Measurements from ENCODE around the gene CLCN3. TPM values are rescaled to one million over a fixed set of nuclear protein-coding genes. Genes with fewer than 3 reads are reported as not detected.
A peak's percentile ranks its signal among the peaks of the same experiment; 100 is the strongest.

CLCN3 gene
- total and polyA plus RNA-seq, 4 donors, result 9.5 to 58.6 (median 22.5) TPM

- H3K9me3 ChIP-seq (ENCODE audit: control insufficient read depth in 4 of 4, low read length in 3 of 4), result no peaks in the 10 kb centered on the region
- H3K9ac ChIP-seq (ENCODE audit: low read depth in 1 of 2, low read length in 2 of 2), result peak overlapping the region in 1 of 2 donors; percentile 94
- no peak overlapping the region for H3K4me3 ChIP-seq (ENCODE audit: low read depth in 1 of 3, low read length in 3 of 3)
- no peaks in the 10 kb centered on the region for H3K36me3 ChIP-seq (ENCODE audit: control insufficient read depth in 4 of 4, insufficient read depth in 3 of 4, low read depth in 1 of 4, low read length in 3 of 4)
- no peaks in the 10 kb centered on the region for H3K27me3 ChIP-seq (ENCODE audit: control insufficient read depth in 4 of 4, insufficient read depth in 4 of 4, low read length in 3 of 4)
- peaks cover 2 to 12% (median 7%) of the 10 kb centered on the region in 4 donors for H3K4me1 ChIP-seq (ENCODE audit: control insufficient read depth in 4 of 4, insufficient read depth in 4 of 4, low read length in 3 of 4)
- no peak for DNase-seq (ENCODE audit: low spot score)
- TF ChIP-seq YY1 (IDR thresholded peaks at IDR 0.05) (no peak), SP1 (IDR thresholded peaks at IDR 0.05) (no peak), TAF1 (conservative IDR thresholded peaks at IDR 0.05) (no peak), CTCF (IDR thresholded peaks at IDR 0.05; ENCODE audit: low read depth, low read length, missing input control) (no peak), GABPA (IDR thresholded peaks at IDR 0.05 in 1 of 2, conservative IDR thresholded peaks at IDR 0.05 in 1 of 2) (no peak), NR2F2 (IDR thresholded peaks at IDR 0.05) (no peak), RAD21 (IDR thresholded peaks at IDR 0.05) (no peak), EGR1 (IDR thresholded peaks at IDR 0.05; ENCODE audit: low read depth in 2 of 2) (no peak), FOXA2 (IDR thresholded peaks at IDR 0.05) (no peak), HNF4A (conservative IDR thresholded peaks at IDR 0.05) (no peak), RXRA (IDR thresholded peaks at IDR 0.05) (no peak)
- TF ChIP-seq, protein P1, sequence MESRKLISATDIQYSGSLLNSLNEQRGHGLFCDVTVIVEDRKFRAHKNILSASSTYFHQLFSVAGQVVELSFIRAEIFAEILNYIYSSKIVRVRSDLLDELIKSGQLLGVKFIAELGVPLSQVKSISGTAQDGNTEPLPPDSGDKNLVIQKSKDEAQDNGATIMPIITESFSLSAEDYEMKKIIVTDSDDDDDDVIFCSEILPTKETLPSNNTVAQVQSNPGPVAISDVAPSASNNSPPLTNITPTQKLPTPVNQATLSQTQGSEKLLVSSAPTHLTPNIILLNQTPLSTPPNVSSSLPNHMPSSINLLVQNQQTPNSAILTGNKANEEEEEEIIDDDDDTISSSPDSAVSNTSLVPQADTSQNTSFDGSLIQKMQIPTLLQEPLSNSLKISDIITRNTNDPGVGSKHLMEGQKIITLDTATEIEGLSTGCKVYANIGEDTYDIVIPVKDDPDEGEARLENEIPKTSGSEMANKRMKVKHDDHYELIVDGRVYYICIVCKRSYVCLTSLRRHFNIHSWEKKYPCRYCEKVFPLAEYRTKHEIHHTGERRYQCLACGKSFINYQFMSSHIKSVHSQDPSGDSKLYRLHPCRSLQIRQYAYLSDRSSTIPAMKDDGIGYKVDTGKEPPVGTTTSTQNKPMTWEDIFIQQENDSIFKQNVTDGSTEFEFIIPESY (IDR thresholded peaks at IDR 0.05), result no peak
- TF ChIP-seq, protein P2, sequence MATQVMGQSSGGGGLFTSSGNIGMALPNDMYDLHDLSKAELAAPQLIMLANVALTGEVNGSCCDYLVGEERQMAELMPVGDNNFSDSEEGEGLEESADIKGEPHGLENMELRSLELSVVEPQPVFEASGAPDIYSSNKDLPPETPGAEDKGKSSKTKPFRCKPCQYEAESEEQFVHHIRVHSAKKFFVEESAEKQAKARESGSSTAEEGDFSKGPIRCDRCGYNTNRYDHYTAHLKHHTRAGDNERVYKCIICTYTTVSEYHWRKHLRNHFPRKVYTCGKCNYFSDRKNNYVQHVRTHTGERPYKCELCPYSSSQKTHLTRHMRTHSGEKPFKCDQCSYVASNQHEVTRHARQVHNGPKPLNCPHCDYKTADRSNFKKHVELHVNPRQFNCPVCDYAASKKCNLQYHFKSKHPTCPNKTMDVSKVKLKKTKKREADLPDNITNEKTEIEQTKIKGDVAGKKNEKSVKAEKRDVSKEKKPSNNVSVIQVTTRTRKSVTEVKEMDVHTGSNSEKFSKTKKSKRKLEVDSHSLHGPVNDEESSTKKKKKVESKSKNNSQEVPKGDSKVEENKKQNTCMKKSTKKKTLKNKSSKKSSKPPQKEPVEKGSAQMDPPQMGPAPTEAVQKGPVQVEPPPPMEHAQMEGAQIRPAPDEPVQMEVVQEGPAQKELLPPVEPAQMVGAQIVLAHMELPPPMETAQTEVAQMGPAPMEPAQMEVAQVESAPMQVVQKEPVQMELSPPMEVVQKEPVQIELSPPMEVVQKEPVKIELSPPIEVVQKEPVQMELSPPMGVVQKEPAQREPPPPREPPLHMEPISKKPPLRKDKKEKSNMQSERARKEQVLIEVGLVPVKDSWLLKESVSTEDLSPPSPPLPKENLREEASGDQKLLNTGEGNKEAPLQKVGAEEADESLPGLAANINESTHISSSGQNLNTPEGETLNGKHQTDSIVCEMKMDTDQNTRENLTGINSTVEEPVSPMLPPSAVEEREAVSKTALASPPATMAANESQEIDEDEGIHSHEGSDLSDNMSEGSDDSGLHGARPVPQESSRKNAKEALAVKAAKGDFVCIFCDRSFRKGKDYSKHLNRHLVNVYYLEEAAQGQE (IDR thresholded peaks at IDR 0.05), result no peak
- TF ChIP-seq, protein P3, sequence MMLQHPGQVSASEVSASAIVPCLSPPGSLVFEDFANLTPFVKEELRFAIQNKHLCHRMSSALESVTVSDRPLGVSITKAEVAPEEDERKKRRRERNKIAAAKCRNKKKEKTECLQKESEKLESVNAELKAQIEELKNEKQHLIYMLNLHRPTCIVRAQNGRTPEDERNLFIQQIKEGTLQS (IDR thresholded peaks at IDR 0.05), result no peak
- H3K27ac ChIP-seq (ENCODE audit: low read depth in 1 of 2, low read length in 2 of 2), result peak overlapping the region in 1 of 2 donors; percentile 96
- 96% methylated on average over 4 of the region's 4 CpGs for WGBS
Observed at GRCh38 chr4:169618986-169619385, 1.4 kb upstream of the CLCN3 start.

- H3K4me3 ChIP-seq (ENCODE audit: low read depth in 1 of 3, low read length in 3 of 3), result peak overlapping the region; percentile 52 to 80 (median 78)
- H3K9me3 ChIP-seq (ENCODE audit: control insufficient read depth in 4 of 4, low read length in 3 of 4), result no peaks in the 10 kb centered on the region
- peak; percentile 72 for DNase-seq (ENCODE audit: low spot score)
- no peaks in the 10 kb centered on the region for H3K36me3 ChIP-seq (ENCODE audit: control insufficient read depth in 4 of 4, insufficient read depth in 3 of 4, low read depth in 1 of 4, low read length in 3 of 4)
- peak overlapping the region; percentile 94 to 95 for H3K9ac ChIP-seq (ENCODE audit: low read depth in 1 of 2, low read length in 2 of 2)
- no peaks in the 10 kb centered on the region for H3K27me3 ChIP-seq (ENCODE audit: control insufficient read depth in 4 of 4, insufficient read depth in 4 of 4, low read length in 3 of 4)
- peaks cover 2 to 14% (median 8%) of the 10 kb centered on the region in 4 donors for H3K4me1 ChIP-seq (ENCODE audit: control insufficient read depth in 4 of 4, insufficient read depth in 4 of 4, low read length in 3 of 4)
- WGBS, result under 1% methylated on average over 12 of the region's 12 CpGs
- peak overlapping the region; percentile 96 to 97 for H3K27ac ChIP-seq (ENCODE audit: low read depth in 1 of 2, low read length in 2 of 2)
- TF ChIP-seq, protein P3 (IDR thresholded peaks at IDR 0.05), result no peak
- TF ChIP-seq FOXA1 (IDR thresholded peaks at IDR 0.05) (no peak), NR2F2 (IDR thresholded peaks at IDR 0.05) (no peak), YY1 (IDR thresholded peaks at IDR 0.05) (peak; percentile 71), HNF4A (conservative IDR thresholded peaks at IDR 0.05) (no peak), GABPA (IDR thresholded peaks at IDR 0.05 in 1 of 2, conservative IDR thresholded peaks at IDR 0.05 in 1 of 2) (no peak), SP1 (IDR thresholded peaks at IDR 0.05) (no peak), EGR1 (IDR thresholded peaks at IDR 0.05; ENCODE audit: low read depth in 2 of 2) (no peak), RAD21 (IDR thresholded peaks at IDR 0.05) (peak; percentile 59 to 76), CTCF (IDR thresholded peaks at IDR 0.05; ENCODE audit: low read depth, low read length, missing input control) (peak; percentile 59), FOXA2 (IDR thresholded peaks at IDR 0.05) (no peak)
- TF ChIP-seq, protein P4, sequence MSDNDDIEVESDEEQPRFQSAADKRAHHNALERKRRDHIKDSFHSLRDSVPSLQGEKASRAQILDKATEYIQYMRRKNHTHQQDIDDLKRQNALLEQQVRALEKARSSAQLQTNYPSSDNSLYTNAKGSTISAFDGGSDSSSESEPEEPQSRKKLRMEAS (IDR thresholded peaks at IDR 0.05), result no peak
- TF ChIP-seq, protein P2 (IDR thresholded peaks at IDR 0.05), result no peak
Observed at GRCh38 chr4:169619518-169619957, 840 bp upstream of the CLCN3 start.
